Measurements from ENCODE around the gene CKMT2. TPM values are rescaled to one million over a fixed set of nuclear protein-coding genes. Genes with fewer than 3 reads are reported as not detected.
A peak's percentile ranks its signal among the peaks of the same experiment; 100 is the strongest.
"Not testable (repeated sequence)": the region's sequence is repeated elsewhere in the genome, so short reads cannot be mapped to it uniquely, and the experiment has no call there.

Gene CKMT2
- polyA plus RNA-seq, 5 donors, result 3.8 to 7.2 (median 4.2) TPM

- DNase-seq, result no peak
Measured at GRCh38 chr5:81250004-81250403, 16.9 kb downstream of the CKMT2 start.

- DNase-seq, result no peak
Measured at GRCh38 chr5:81251922-81252321, 18.8 kb downstream of the CKMT2 start.

- DNase-seq, result no peak
Measured at GRCh38 chr5:81252904-81253303, 19.8 kb downstream of the CKMT2 start.

GRCh38 chr5:81253875-81254274 lies 20.8 kb downstream of the CKMT2 start:
- no peak for DNase-seq

GRCh38 chr5:81254886-81255559 lies 21.9 kb downstream of the CKMT2 start:
- no peak for DNase-seq

GRCh38 chr5:81256766-81257165 lies 23.6 kb downstream of the CKMT2 start:
- DNase-seq, result no peak

- DNase-seq, result not testable (repeated sequence)
Measured at GRCh38 chr5:81262796-81263195, 29.7 kb downstream of the CKMT2 start.

- DNase-seq, result no peak
Measured at GRCh38 chr5:81265101-81265500, 32.0 kb downstream of the CKMT2 start.

- DNase-seq, result no peak
Measured at GRCh38 chr5:81268521-81269196, 35.5 kb downstream of the CKMT2 start.

- no peak for DNase-seq
Measured at GRCh38 chr5:81269751-81270393, 36.8 kb downstream of the CKMT2 start.

GRCh38 chr5:81270394-81271027 lies 37.4 kb downstream of the CKMT2 start:
- not testable (repeated sequence) for DNase-seq

- DNase-seq, result no peak
Measured at GRCh38 chr5:81283976-81284375, 50.9 kb downstream of the CKMT2 start.

- no peak for DNase-seq
Measured at GRCh38 chr5:81286059-81286617, 53.0 kb downstream of the CKMT2 start.

- DNase-seq, result no peak
Measured at GRCh38 chr5:81288021-81288433, 54.9 kb downstream of the CKMT2 start.

GRCh38 chr5:81290146-81290545 lies 57.0 kb downstream of the CKMT2 start:
- no peak for DNase-seq

GRCh38 chr5:81292130-81292529 lies 59.0 kb downstream of the CKMT2 start:
- no peak for DNase-seq

GRCh38 chr5:81294021-81294420 lies 60.9 kb downstream of the CKMT2 start:
- not testable (repeated sequence) for DNase-seq

GRCh38 chr5:81297531-81297930 lies 64.4 kb downstream of the CKMT2 start:
- DNase-seq, result no peak

GRCh38 chr5:81300921-81301270 lies 67.8 kb downstream of the CKMT2 start:
- peak in 1 of 2 donors; percentile 2 for DNase-seq

- peak; percentile 94 to 95 for DNase-seq
Measured at GRCh38 chr5:81301271-81302015, 68.3 kb downstream of the CKMT2 start, which contains the start of gene ZCCHC9. Gene ZCCHC9 (plus strand): TSS chr5:81301587. CDS start chr5:81304758, 3,171 bp downstream.

GRCh38 chr5:81302596-81302995 lies 69.5 kb downstream of the CKMT2 start:
- no peak for DNase-seq

All from right lung (tissue), 5 donors.